SK-N-SH (cell line): ENCODE data around the gene ADAMTSL1. TPM values are rescaled to one million over a fixed set of nuclear protein-coding genes. Genes with fewer than 3 reads are reported as not detected.

ENCODE experiments used
- CTCF ChIA-PET: fragments of 300-600, 350-600 bp; formaldehyde crosslinking; extraction: SDS; loops from one replicate; lab custom pipeline; 2021; lab: Yijun Ruan, JAX
- POLR2A ChIA-PET: fragments of 350-600 bp; sonication (Branson Sonifier 250); formaldehyde crosslinking; extraction: SDS; loops from one replicate; lab custom pipeline; 2020; ENCODE audit warnings: antibody characterized with exemption, inconsistent platforms; lab: Yijun Ruan, JAX
- DNase-seq: peaks from one replicate; pipeline ENCODE4 v3.0.0; 2012
- H2AFZ ChIP-seq: fragments of 200-600 bp; sonication (generic); 2 replicates; pipeline ENCODE4 v1.8.1; 2016; ENCODE audit warnings: antibody characterized with exemption, mild to moderate bottlenecking, low read depth
- H3F3A ChIP-seq: fragments of 200-600 bp; sonication (generic); replicated peaks from 2 replicates; pipeline ENCODE3; 2016; ENCODE audit warnings: antibody characterized with exemption, mild to moderate bottlenecking; ENCODE audit not compliant: insufficient read depth
- H3K27ac ChIP-seq, 2 experiments: fragments of 200-500 bp in 1 of 2; fragments of 200-600 bp in 1 of 2; sonication (Bioruptor generic) in 1 of 2; sonication (generic), shearing (Covaris generic) in 1 of 2; 2 replicates each; pipeline versions ENCODE4 v1.5.1 to v1.6.1; 2014 to 2016; ENCODE audit warnings: low read depth in 2 of 2, inconsistent platforms in 1 of 2, low read length in 1 of 2, mild to moderate bottlenecking in 1 of 2, mixed read lengths in 1 of 2
- H3K27me3 ChIP-seq: fragments of 200-600 bp; sonication (generic), shearing (Covaris generic); 2 replicates; pipeline ENCODE4 v1.6.1; 2016; ENCODE audit warnings: mixed run types; ENCODE audit not compliant: insufficient read depth
- H3K36me3 ChIP-seq, 2 experiments: fragments of 200-500 bp in 1 of 2; fragments of 200-600 bp in 1 of 2; sonication (Bioruptor generic) in 1 of 2; sonication (generic) in 1 of 2; replicated peaks in 1 of 2; 2 replicates each; pipeline versions ENCODE3 to v1.5.1; 2014 to 2016; ENCODE audit warnings: low read length in 1 of 2, mild to moderate bottlenecking in 1 of 2; ENCODE audit not compliant: insufficient read depth in 2 of 2, control insufficient read depth in 1 of 2
- H3K4me1 ChIP-seq, 2 experiments: fragments of 200-500 bp in 1 of 2; fragments of 200-600 bp in 1 of 2; sonication (Bioruptor generic) in 1 of 2; sonication (generic), shearing (Covaris generic) in 1 of 2; 2 replicates each; pipeline versions ENCODE4 v1.5.1 to v1.6.1; 2014 to 2016; ENCODE audit warnings: low read depth in 1 of 2, low read length in 1 of 2, mixed run types in 1 of 2; ENCODE audit not compliant: insufficient read depth in 2 of 2, control insufficient read depth in 1 of 2
- H3K4me2 ChIP-seq: fragments of 200-600 bp; sonication (generic), shearing (Covaris generic); 2 replicates; pipeline ENCODE4 v1.6.1; 2017; ENCODE audit warnings: mixed run types
- H3K4me3 ChIP-seq, 2 experiments: fragments of 200-500 bp in 1 of 2; fragments of 200-600 bp in 1 of 2; sonication (Bioruptor generic) in 1 of 2; sonication (generic), shearing (Covaris generic) in 1 of 2; 2 replicates each; pipeline versions ENCODE4 v1.5.1 to v1.8.1; 2014 to 2016; ENCODE audit warnings: low read depth in 2 of 2, inconsistent platforms in 1 of 2, low read length in 1 of 2, mild to moderate bottlenecking in 1 of 2, mixed read lengths in 1 of 2, moderate library complexity in 1 of 2
- H3K79me2 ChIP-seq: fragments of 200-600 bp; sonication (generic); 2 replicates; pipeline ENCODE4 v1.8.1; 2017; ENCODE audit warnings: mild to moderate bottlenecking; ENCODE audit not compliant: insufficient read depth
- H3K9ac ChIP-seq: fragments of 200-600 bp; sonication (generic); 2 replicates; pipeline ENCODE4 v1.6.1; 2017; ENCODE audit warnings: mixed run types
- H3K9me2 ChIP-seq: fragments of 200-600 bp; sonication (generic); 2 replicates; pipeline ENCODE4 v1.6.1; 2017; ENCODE audit warnings: mixed run types
- H3K9me3 ChIP-seq: fragments of 200-600 bp; sonication (generic); 2 replicates; pipeline ENCODE4 v1.6.1; 2017; ENCODE audit warnings: mixed run types, mild to moderate bottlenecking, moderate library complexity
- H4K20me1 ChIP-seq: fragments of 200-600 bp; sonication (generic); 2 replicates; pipeline ENCODE4 v1.6.1; 2017; ENCODE audit warnings: mild to moderate bottlenecking, mixed run types; ENCODE audit not compliant: insufficient read depth
- CHD2 ChIP-seq: fragments of 150-350 bp; IDR thresholded peaks from 2 replicates; pipeline ENCODE4 v1.6.1; 2018; ENCODE audit warnings: low read length; ENCODE audit not compliant: partially characterized antibody
- ELF1 ChIP-seq: IDR thresholded peaks from 2 replicates; pipeline ENCODE4 v1.4.0; 2012
- EP300 ChIP-seq, 2 experiments: IDR thresholded peaks; 2 replicates each; pipeline versions ENCODE4 v1.4.0 to v1.6.1; 2012; ENCODE audit warnings: borderline replicate concordance in 1 of 2, low read depth in 1 of 2, low read length in 1 of 2
- FOXJ3 ChIP-seq: sonication (generic); formaldehyde crosslinking; IDR thresholded peaks from 2 replicates; pipeline ENCODE4 v1.5.1; 2020; ENCODE audit warnings: mild to moderate bottlenecking, missing genetic modification reagents
- FOXM1 ChIP-seq: IDR thresholded peaks from 2 replicates; pipeline ENCODE4 v1.4.0; 2012; ENCODE audit warnings: low read depth, mild to moderate bottlenecking
- GABPA ChIP-seq: IDR thresholded peaks from 2 replicates; pipeline ENCODE4 v1.4.0; 2012; ENCODE audit warnings: low read depth, mild to moderate bottlenecking
- GATA2 ChIP-seq: sonication (generic); formaldehyde crosslinking; IDR thresholded peaks from 2 replicates; pipeline ENCODE4 v1.5.0; 2020; ENCODE audit warnings: mild to moderate bottlenecking, missing genetic modification reagents
- JUND ChIP-seq: IDR thresholded peaks from 2 replicates; pipeline ENCODE4 v1.4.0; 2012
- POLR2AphosphoS5 ChIP-seq: IDR thresholded peaks from 2 replicates; pipeline ENCODE4 v1.6.1; 2012; ENCODE audit warnings: low read depth, low read length
- REST ChIP-seq: IDR thresholded peaks from 2 replicates; pipeline ENCODE4 v1.6.1; 2012; ENCODE audit warnings: mild to moderate bottlenecking, low read depth, low read length, moderate library complexity
- RFX5 ChIP-seq: IDR thresholded peaks from 2 replicates; pipeline ENCODE4 v1.6.1; 2012; ENCODE audit warnings: mild to moderate bottlenecking, improper control_type of control experiment, low read length
- SMC3 ChIP-seq: IDR thresholded peaks from 2 replicates; pipeline ENCODE4 v1.6.1; 2012; ENCODE audit warnings: low read depth, low read length, improper control_type of control experiment
- TCF12 ChIP-seq: IDR thresholded peaks from 2 replicates; pipeline ENCODE4 v1.4.0; 2012
- TEAD4 ChIP-seq: IDR thresholded peaks from 2 replicates; pipeline ENCODE4 v1.4.0; 2012; ENCODE audit warnings: mild to moderate bottlenecking, borderline replicate concordance; ENCODE audit not compliant: insufficient read depth
- YY1 ChIP-seq: IDR thresholded peaks from 2 replicates; pipeline ENCODE4 v1.4.0; 2012; ENCODE audit warnings: low read depth, mild to moderate bottlenecking
- WGBS: methylation state at CpG from one replicate; pipeline ENCODE4 v1.1.6; 2017; ENCODE audit warnings: low lambda C conversion rate; 5-methylcytosine and 5-hydroxymethylcytosine counted together
- polyA plus RNA-seq, 3 experiments: library from polyadenylated mRNA; depleted of rRNA; stranded (reverse); fragments of >200 nt; gene quantifications; 2 replicates each; pipeline ENCODE4 v1.2.3, GENCODE V29; 2012
- TF ChIP-seq, protein P1 (sequence below): fragments of 150-350 bp; IDR thresholded peaks from 2 replicates; pipeline ENCODE4 v1.6.1; 2016; ENCODE audit warnings: mild to moderate bottlenecking, low read depth, low read length
- TF ChIP-seq, protein P2 (sequence below): IDR thresholded peaks from 2 replicates; pipeline ENCODE4 v1.4.0; 2012; ENCODE audit warnings: low read depth

The ADAMTSL1 gene
- polyA plus RNA-seq, 1 of the 3 experiments (the other 2 are of a cell fraction), result 114 TPM

DNA sequence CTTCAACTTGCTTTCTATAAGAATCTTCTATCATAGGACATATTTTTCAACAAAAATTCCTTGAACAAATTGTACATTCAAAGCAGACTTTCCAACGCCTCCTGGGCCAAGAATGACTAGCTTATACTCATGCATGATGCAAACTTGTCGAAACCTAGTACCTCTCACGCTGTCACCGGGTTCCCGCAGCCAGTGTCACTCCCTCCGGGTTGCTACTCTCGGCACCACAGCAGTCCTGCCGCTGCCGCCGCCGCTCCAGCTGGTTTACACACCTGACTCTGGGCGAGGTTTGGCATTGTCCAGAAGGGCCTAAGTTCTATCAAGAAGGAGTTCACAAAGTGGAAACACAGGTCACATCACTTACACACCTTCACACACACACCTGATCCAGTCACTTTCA is 244.4 kb downstream of the ADAMTSL1 start:
- Histone ChIP-seq H3K27ac (no peak overlapping the region), H3K9me2 (no peaks in the 10 kb centered on the region), H2AFZ (no peak overlapping the region), H4K20me1 (no peaks in the 10 kb centered on the region), H3F3A (peaks cover 16% of the 10 kb centered on the region), H3K4me1 (peaks cover 0 to 10% of the 10 kb centered on the region in 2 experiments; a peak in 1 of 4 replicates), H3K4me3 (no peak overlapping the region), H3K4me2 (no peak overlapping the region), H3K79me2 (no peaks in the 10 kb centered on the region), H3K9me3 (no peaks in the 10 kb centered on the region), H3K36me3 (peaks cover 3 to 45% of the 10 kb centered on the region in 2 experiments), H3K27me3 (no peaks in the 10 kb centered on the region), H3K9ac (no peak overlapping the region)
- 90% methylated on average over 12 of the region's 12 CpGs for WGBS
- TF ChIP-seq SMC3 (no peak), GABPA (no peak), CHD2 (no peak), FOXJ3 (no peak)
- TF ChIP-seq, protein P1, sequence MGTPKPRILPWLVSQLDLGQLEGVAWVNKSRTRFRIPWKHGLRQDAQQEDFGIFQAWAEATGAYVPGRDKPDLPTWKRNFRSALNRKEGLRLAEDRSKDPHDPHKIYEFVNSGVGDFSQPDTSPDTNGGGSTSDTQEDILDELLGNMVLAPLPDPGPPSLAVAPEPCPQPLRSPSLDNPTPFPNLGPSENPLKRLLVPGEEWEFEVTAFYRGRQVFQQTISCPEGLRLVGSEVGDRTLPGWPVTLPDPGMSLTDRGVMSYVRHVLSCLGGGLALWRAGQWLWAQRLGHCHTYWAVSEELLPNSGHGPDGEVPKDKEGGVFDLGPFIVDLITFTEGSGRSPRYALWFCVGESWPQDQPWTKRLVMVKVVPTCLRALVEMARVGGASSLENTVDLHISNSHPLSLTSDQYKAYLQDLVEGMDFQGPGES, result no peak
- no peak for DNase-seq
- POLR2A ChIA-PET, result no interaction called here
- CTCF ChIA-PET, result interaction anchor here (0.6 kb wide), 1 partner anchor 443 kb away, joined by 4 read pairs; no protein-coding TSS in a partner anchor

- Histone ChIP-seq H3K9me3 (no peaks in the 10 kb centered on the region), H3F3A (peaks cover 16% of the 10 kb centered on the region), H3K4me1 (peaks cover 0 to 10% of the 10 kb centered on the region in 2 experiments; a peak in 1 of 4 replicates), H3K27me3 (no peaks in the 10 kb centered on the region), H3K9ac (no peak overlapping the region), H4K20me1 (no peaks in the 10 kb centered on the region), H3K79me2 (no peaks in the 10 kb centered on the region), H3K36me3 (peaks cover 3 to 50% of the 10 kb centered on the region in 2 experiments), H3K9me2 (no peaks in the 10 kb centered on the region), H2AFZ (no peak overlapping the region), H3K27ac (no peak overlapping the region), H3K4me2 (no peak overlapping the region), H3K4me3 (no peak overlapping the region)
- WGBS, result 89% methylated on average over 1 of the region's 1 CpG
- DNase-seq, result no peak
- ChIA-PET POLR2A (no interaction called here), CTCF (interaction anchor here (0.6 to 1.6 kb wide), 2 partner anchors 12 to 444 kb away, joined by 4 read pairs; no protein-coding TSS in a partner anchor)
- no peak for TF ChIP-seq ELF1
- TF ChIP-seq, protein P1, result no peak
- no peak for TF ChIP-seq GABPA
- no peak for TF ChIP-seq FOXM1
- TF ChIP-seq TEAD4, result no peak
- TF ChIP-seq GATA2, result no peak
- TF ChIP-seq YY1, result no peak
- no peak for TF ChIP-seq REST
- no peak for TF ChIP-seq RFX5
- no peak for TF ChIP-seq POLR2AphosphoS5
- no peak for TF ChIP-seq CHD2
- no peak for TF ChIP-seq TCF12
- no peak for TF ChIP-seq JUND
- TF ChIP-seq EP300 (IDR thresholded peaks at IDR 0.05; ENCODE audit: borderline replicate concordance in 1 of 2, low read depth in 1 of 2, low read length in 1 of 2), result no peak
- TF ChIP-seq, protein P2, sequence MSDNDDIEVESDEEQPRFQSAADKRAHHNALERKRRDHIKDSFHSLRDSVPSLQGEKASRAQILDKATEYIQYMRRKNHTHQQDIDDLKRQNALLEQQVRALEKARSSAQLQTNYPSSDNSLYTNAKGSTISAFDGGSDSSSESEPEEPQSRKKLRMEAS, result no peak
Measured at GRCh38 chr9:18718932-18719331, 245.0 kb downstream of the ADAMTSL1 start.
